HEK293T (cell line): ENCODE measurements around the gene USP10.

Source experiments
- ARNT ChIP-seq: fragments of 450-650 bp; IDR thresholded peaks from 2 replicates; pipeline ENCODE4 v1.6.1; 2017; ENCODE audit warnings: mild to moderate bottlenecking
- ELF4 ChIP-seq: fragments of 450-650 bp; IDR thresholded peaks from 2 replicates; pipeline ENCODE4 v1.6.1; 2017; ENCODE audit warnings: antibody characterized with exemption
- FOXM1 ChIP-seq: fragments of 450-650 bp; IDR thresholded peaks from 2 replicates; pipeline ENCODE4 v1.6.1; 2017; ENCODE audit warnings: mild to moderate bottlenecking, borderline replicate concordance
- HDGF ChIP-seq: fragments of 450-650 bp; IDR thresholded peaks from 2 replicates; pipeline ENCODE4 v1.6.1; 2017; ENCODE audit warnings: antibody characterized with exemption, borderline replicate concordance
- L3MBTL2 ChIP-seq: fragments of 450-650 bp; conservative IDR thresholded peaks from 2 replicates; pipeline ENCODE4 v1.6.1; 2016; ENCODE audit warnings: mild to moderate bottlenecking
- NFRKB ChIP-seq: fragments of 450-650 bp; IDR thresholded peaks from 2 replicates; pipeline ENCODE4 v1.6.1; 2016; ENCODE audit warnings: mild to moderate bottlenecking, moderate library complexity
- SP1 ChIP-seq: fragments of 450-650 bp; IDR thresholded peaks from 2 replicates; pipeline ENCODE4 v1.6.1; 2017
- TARDBP ChIP-seq: fragments of 450-650 bp; IDR thresholded peaks from 2 replicates; pipeline ENCODE4 v1.6.1; 2016
- TF ChIP-seq, protein P1 (sequence below): fragments of 450-650 bp; IDR thresholded peaks from 2 replicates; pipeline ENCODE4 v1.6.1; 2016

DNA sequence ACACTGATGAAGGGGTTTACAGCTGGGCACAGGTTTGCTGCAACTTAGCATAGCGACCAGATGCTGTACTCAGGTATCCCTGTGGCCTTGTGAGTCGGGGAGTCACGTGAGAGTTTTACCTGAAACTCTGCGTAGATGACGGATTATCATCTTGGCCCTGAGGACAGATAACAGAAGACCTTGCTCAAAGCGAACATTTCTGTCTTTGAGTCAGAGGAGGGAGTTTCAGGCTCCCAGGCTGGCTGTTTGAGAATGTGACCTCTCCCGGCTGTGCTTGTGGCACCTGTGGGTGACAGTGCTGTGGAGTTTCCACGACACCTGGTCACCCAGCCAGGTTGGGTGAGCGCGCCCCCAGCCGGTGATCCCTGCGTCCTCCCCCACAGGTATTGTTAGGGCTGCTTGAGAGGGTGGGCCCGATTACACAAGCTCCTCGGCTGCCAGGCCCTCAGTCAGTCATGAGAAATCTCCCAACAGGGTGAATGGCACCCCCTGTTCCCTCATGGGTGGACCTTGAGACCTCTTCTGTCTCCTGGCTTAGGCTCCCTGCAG, 75.5 kb downstream of the USP10 start:
- TF ChIP-seq TARDBP (no peak), ARNT (no peak), ELF4 (no peak), SP1 (no peak), FOXM1 (no peak), NFRKB (no peak), L3MBTL2 (no peak), HDGF (no peak)
- TF ChIP-seq, protein P1, sequence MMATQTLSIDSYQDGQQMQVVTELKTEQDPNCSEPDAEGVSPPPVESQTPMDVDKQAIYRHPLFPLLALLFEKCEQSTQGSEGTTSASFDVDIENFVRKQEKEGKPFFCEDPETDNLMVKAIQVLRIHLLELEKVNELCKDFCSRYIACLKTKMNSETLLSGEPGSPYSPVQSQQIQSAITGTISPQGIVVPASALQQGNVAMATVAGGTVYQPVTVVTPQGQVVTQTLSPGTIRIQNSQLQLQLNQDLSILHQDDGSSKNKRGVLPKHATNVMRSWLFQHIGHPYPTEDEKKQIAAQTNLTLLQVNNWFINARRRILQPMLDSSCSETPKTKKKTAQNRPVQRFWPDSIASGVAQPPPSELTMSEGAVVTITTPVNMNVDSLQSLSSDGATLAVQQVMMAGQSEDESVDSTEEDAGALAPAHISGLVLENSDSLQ = no peak
